ENCODE measurements around the gene MPP7.

- TF ChIP-seq CTCF (IDR thresholded peaks at IDR 0.05) (no peak), POLR2A (IDR thresholded peaks at IDR 0.05) (no peak), EP300 (IDR thresholded peaks at IDR 0.05) (no peak), POLR2AphosphoS5 (IDR thresholded peaks at IDR 0.05) (no peak)
Measured at GRCh38 chr10:28343987-28344895, 41.4 kb upstream of the MPP7 start.

Measured in suprapubic skin (tissue), 4 donors.